CD4-positive, alpha-beta T cell treated with Interleukin-17A for 1 hour (primary cell): ENCODE data around the gene SNAPC1.
A peak's percentile ranks its signal among the peaks of the same experiment; 100 is the strongest.
"Not testable (repeated sequence)": the region's sequence is repeated elsewhere in the genome, so short reads cannot be mapped to it uniquely, and the experiment has no call there.

Source experiments
- DNase-seq: peaks from one replicate; pipeline ENCODE4 v3.0.0-alpha.2; 2020

SNAPC1 gene

GRCh38 chr14:61761959-61762786 is at the start of gene SNAPC1:
Gene SNAPC1, plus strand, starts transcription at chr14:61762420. Its CDS starts 41 bp downstream, at chr14:61762461.
- peak; percentile 98 for DNase-seq

GRCh38 chr14:61713724-61714437 is 48.3 kb upstream of the SNAPC1 start:
- DNase-seq: no peak

GRCh38 chr14:61716956-61717355 is 45.3 kb upstream of the SNAPC1 start:
- DNase-seq: no peak

- no peak for DNase-seq
These were observed 44.2 kb upstream of the SNAPC1 start for GRCh38 chr14:61718039-61718438.

- DNase-seq: peak; percentile 43
These were observed 42.6 kb upstream of the SNAPC1 start for GRCh38 chr14:61719344-61720293.

- no peak for DNase-seq
These were observed 41.9 kb upstream of the SNAPC1 start for GRCh38 chr14:61720294-61720661.

GRCh38 chr14:61720741-61721140 is 41.5 kb upstream of the SNAPC1 start:
- no peak for DNase-seq

- DNase-seq: no peak
These were observed 38.1 kb upstream of the SNAPC1 start for GRCh38 chr14:61724133-61724532.

- DNase-seq: no peak
These were observed 35.2 kb upstream of the SNAPC1 start for GRCh38 chr14:61726778-61727658.

- peak; percentile 56 for DNase-seq
These were observed 31.4 kb upstream of the SNAPC1 start for GRCh38 chr14:61730756-61731373.

GRCh38 chr14:61733972-61734371 is 28.2 kb upstream of the SNAPC1 start:
- no peak for DNase-seq

GRCh38 chr14:61736751-61737150 is 25.5 kb upstream of the SNAPC1 start:
- no peak for DNase-seq

GRCh38 chr14:61737915-61738314 is 24.3 kb upstream of the SNAPC1 start:
- DNase-seq: no peak

- no peak for DNase-seq
These were observed 23.1 kb upstream of the SNAPC1 start for GRCh38 chr14:61739133-61739532.

- DNase-seq: no peak
These were observed 19.8 kb upstream of the SNAPC1 start for GRCh38 chr14:61742371-61742770.

- no peak for DNase-seq
These were observed 18.0 kb upstream of the SNAPC1 start for GRCh38 chr14:61744238-61744637.

- not testable (repeated sequence) for DNase-seq
These were observed 15.9 kb upstream of the SNAPC1 start for GRCh38 chr14:61746346-61746745.

- no peak for DNase-seq
These were observed 15.3 kb upstream of the SNAPC1 start for GRCh38 chr14:61746881-61747280.

GRCh38 chr14:61747342-61747741 is 14.9 kb upstream of the SNAPC1 start:
- DNase-seq: no peak

GRCh38 chr14:61749264-61749663 is 13.0 kb upstream of the SNAPC1 start:
- DNase-seq: no peak

- no peak for DNase-seq
These were observed 12.4 kb upstream of the SNAPC1 start for GRCh38 chr14:61749867-61750266.
